ENCODE results near the gene CLTCL1.

GRCh38 chr22:19166421-19166820 is 125.1 kb downstream of the CLTCL1 start:
- TF ChIP-seq CTCF (IDR thresholded peaks at IDR 0.05 in 2 of 3, conservative IDR thresholded peaks at IDR 0.05 in 1 of 3; ENCODE audit: insufficient read depth in 2 of 3, low read depth in 1 of 3, low read length in 3 of 3) (no peak), POLR2G (IDR thresholded peaks at IDR 0.05; ENCODE audit: low read depth, low read length) (no peak), ZBTB33 (CRISPR knock-in tag; IDR thresholded peaks at IDR 0.05) (no peak), ZNF224 (CRISPR knock-in tag; IDR thresholded peaks at IDR 0.05) (no peak), TFE3 (CRISPR knock-in tag; IDR thresholded peaks at IDR 0.05) (no peak), POLR2A (conservative IDR thresholded peaks at IDR 0.05) (no peak), SMC3 (conservative IDR thresholded peaks at IDR 0.05; ENCODE audit: insufficient read depth, low read depth, low read length) (no peak), PATZ1 (CRISPR knock-in tag; IDR thresholded peaks at IDR 0.05; ENCODE audit: borderline replicate concordance) (no peak), MEF2A (IDR thresholded peaks at IDR 0.05; ENCODE audit: control insufficient read depth, low read depth, low read length) (no peak), ZFP30 (CRISPR knock-in tag; IDR thresholded peaks at IDR 0.05; ENCODE audit: borderline replicate concordance) (no peak)
